ENCODE data around the gene SLC6A7.

Gene SLC6A7

GRCh38 chr5:150158170-150158949 lies 31.5 kb upstream of the SLC6A7 start:
- Histone ChIP-seq H3K36me3 (ENCODE audit: control insufficient read depth, insufficient read depth, low read length) (no peaks in the 10 kb centered on the region), H3K4me2 (ENCODE audit: low read length) (no peak overlapping the region), H3K9me3 (ENCODE audit: control insufficient read depth, low read length) (no peaks in the 10 kb centered on the region), H3K9ac (no peak overlapping the region), H3K79me2 (no peaks in the 10 kb centered on the region), H3K27ac (peak overlapping the region; percentile 52), H2AFZ (no peak overlapping the region), H3K27me3 (ENCODE audit: control insufficient read depth, insufficient read depth, low read length) (no peaks in the 10 kb centered on the region), H3K4me3 (ENCODE audit: low read depth, low read length) (no peak overlapping the region), H3K4me1 (peaks cover 4% of the 10 kb centered on the region)
- TF ChIP-seq CTCF (IDR thresholded peaks at IDR 0.05), result no peak

GRCh38 chr5:150159031-150159430 lies 30.8 kb upstream of the SLC6A7 start:
- H3K27me3 ChIP-seq (ENCODE audit: control insufficient read depth, insufficient read depth, low read length), result no peaks in the 10 kb centered on the region

GRCh38 chr5:150159741-150160179 lies 30.1 kb upstream of the SLC6A7 start:
- no peaks in the 10 kb centered on the region for H3K27me3 ChIP-seq (ENCODE audit: control insufficient read depth, insufficient read depth, low read length)
- peaks cover 4% of the 10 kb centered on the region for H3K4me1 ChIP-seq
- H3K27ac ChIP-seq, result peak overlapping the region; percentile 47
- H3K9ac ChIP-seq, result no peak overlapping the region
- no peaks in the 10 kb centered on the region for H3K36me3 ChIP-seq (ENCODE audit: control insufficient read depth, insufficient read depth, low read length)
- H3K4me3 ChIP-seq (ENCODE audit: low read depth, low read length), result no peak overlapping the region
- no peaks in the 10 kb centered on the region for H3K9me3 ChIP-seq (ENCODE audit: control insufficient read depth, low read length)
- no peak for TF ChIP-seq CTCF (IDR thresholded peaks at IDR 0.05)
- no peak overlapping the region for H2AFZ ChIP-seq
- no peak overlapping the region for H3K4me2 ChIP-seq (ENCODE audit: low read length)
- no peaks in the 10 kb centered on the region for H3K79me2 ChIP-seq

More at GRCh38 chr5:150159031-150159430, 30.8 kb upstream of the SLC6A7 start:
- Histone ChIP-seq H3K9me3 (ENCODE audit: control insufficient read depth, low read length) (no peaks in the 10 kb centered on the region), H2AFZ (no peak overlapping the region), H3K79me2 (no peaks in the 10 kb centered on the region), H3K9ac (no peak overlapping the region), H3K36me3 (ENCODE audit: control insufficient read depth, insufficient read depth, low read length) (no peaks in the 10 kb centered on the region), H3K4me1 (peaks cover 4% of the 10 kb centered on the region), H3K4me3 (ENCODE audit: low read depth, low read length) (no peak overlapping the region), H3K4me2 (ENCODE audit: low read length) (no peak overlapping the region), H3K27ac (no peak overlapping the region)
- TF ChIP-seq CTCF (IDR thresholded peaks at IDR 0.05), result no peak

- H3K4me1 ChIP-seq, result peaks cover 4% of the 10 kb centered on the region
Measured at GRCh38 chr5:150160448-150161081, 29.3 kb upstream of the SLC6A7 start.

More at GRCh38 chr5:150160448-150161081, 29.3 kb upstream of the SLC6A7 start:
- no peaks in the 10 kb centered on the region for H3K9me3 ChIP-seq (ENCODE audit: control insufficient read depth, low read length)
- no peak overlapping the region for H2AFZ ChIP-seq
- no peaks in the 10 kb centered on the region for H3K27me3 ChIP-seq (ENCODE audit: control insufficient read depth, insufficient read depth, low read length)
- H3K27ac ChIP-seq, result peak overlapping the region; percentile 47
- H3K36me3 ChIP-seq (ENCODE audit: control insufficient read depth, insufficient read depth, low read length), result no peaks in the 10 kb centered on the region
- no peaks in the 10 kb centered on the region for H3K79me2 ChIP-seq
- H3K9ac ChIP-seq, result no peak overlapping the region
- no peak for TF ChIP-seq CTCF (IDR thresholded peaks at IDR 0.05)
- no peak overlapping the region for H3K4me2 ChIP-seq (ENCODE audit: low read length)
- no peak overlapping the region for H3K4me3 ChIP-seq (ENCODE audit: low read depth, low read length)

Data from parathyroid adenoma (tissue), 2 donors.